Measurements from ENCODE around the gene RSBN1L.

The RSBN1L gene

GRCh38 chr7:77753173-77753572, 56.9 kb downstream of the RSBN1L start:
- no peak for DNase-seq
- Histone ChIP-seq H3K9ac (ENCODE audit: low read length) (no peak overlapping the region), H3K4me1 (ENCODE audit: control insufficient read depth, low read depth, low read length) (no peaks in the 10 kb centered on the region), H4K5ac (ENCODE audit: low read length) (no peak overlapping the region), H3K27me3 (ENCODE audit: insufficient read depth, low read length, poor library complexity) (no peaks in the 10 kb centered on the region), H3K79me1 (ENCODE audit: low read length) (no peaks in the 10 kb centered on the region), H3K18ac (ENCODE audit: low read length) (no peak overlapping the region), H2BK5ac (ENCODE audit: low read length) (no peak overlapping the region), H2BK120ac (ENCODE audit: low read depth, low read length) (no peak overlapping the region), H3K23ac (ENCODE audit: low read length) (no peak overlapping the region), H3K27ac (ENCODE audit: low read depth, low read length) (no peak overlapping the region), H3K4me3 (ENCODE audit: low read length) (no peak overlapping the region), H3K56ac (ENCODE audit: low read length) (no peak overlapping the region), H3K79me2 (ENCODE audit: control insufficient read depth, insufficient read depth, low read length) (peaks cover 1% of the 10 kb centered on the region), H4K8ac (ENCODE audit: low read depth, low read length) (no peak overlapping the region), H2BK15ac (replicated peaks; ENCODE audit: low read depth) (no peak overlapping the region), H3K4me2 (ENCODE audit: low read length) (no peak overlapping the region), H3K4ac (ENCODE audit: low read depth, low read length) (no peak overlapping the region), H2AK5ac (ENCODE audit: low read length) (no peak overlapping the region), H3K36me3 (ENCODE audit: control insufficient read depth, insufficient read depth, low read length) (no peaks in the 10 kb centered on the region)
- WGBS (ENCODE audit: extremely low coverage, insufficient coverage, low lambda C conversion rate), result no CpG with 5 or more reads among the region's 1 CpG

DNA sequence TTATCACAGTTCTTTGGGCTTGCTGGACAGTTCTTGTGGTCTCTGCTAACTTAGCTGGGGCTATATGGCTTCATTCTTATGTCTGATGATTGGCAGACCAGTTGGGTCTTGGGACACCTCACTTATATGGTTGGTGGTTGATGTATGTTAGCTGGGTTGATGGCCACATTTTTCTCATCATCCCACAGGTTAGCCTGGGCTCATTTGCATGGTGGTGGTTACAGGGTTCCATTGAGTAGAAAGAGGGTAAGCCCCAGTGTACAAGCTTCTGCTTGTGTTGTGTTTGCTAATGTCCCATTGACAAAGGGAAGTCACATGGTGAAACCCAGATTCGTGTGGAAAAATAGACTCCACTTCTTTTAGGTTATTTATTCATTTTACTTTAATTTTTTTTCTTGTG, 61.3 kb downstream of the RSBN1L start:
- H2BK120ac ChIP-seq (ENCODE audit: low read depth, low read length), result no peak overlapping the region
- H3K4me3 ChIP-seq (ENCODE audit: low read length), result no peak overlapping the region
- no peaks in the 10 kb centered on the region for H3K36me3 ChIP-seq (ENCODE audit: control insufficient read depth, insufficient read depth, low read length)
- no peak overlapping the region for H2BK15ac ChIP-seq (replicated peaks; ENCODE audit: low read depth)
- H2AK5ac ChIP-seq (ENCODE audit: low read length), result no peak overlapping the region
- no peaks in the 10 kb centered on the region for H3K27me3 ChIP-seq (ENCODE audit: insufficient read depth, low read length, poor library complexity)
- H2BK5ac ChIP-seq (ENCODE audit: low read length), result no peak overlapping the region
- no peak overlapping the region for H3K4ac ChIP-seq (ENCODE audit: low read depth, low read length)
- no CpG with 5 or more reads among the region's 1 CpG for WGBS (ENCODE audit: extremely low coverage, insufficient coverage, low lambda C conversion rate)
- no peak overlapping the region for H3K56ac ChIP-seq (ENCODE audit: low read length)
- no peak overlapping the region for H3K27ac ChIP-seq (ENCODE audit: low read depth, low read length)
- no peak overlapping the region for H3K9ac ChIP-seq (ENCODE audit: low read length)
- H3K79me1 ChIP-seq (ENCODE audit: low read length), result peaks cover 2% of the 10 kb centered on the region
- no peaks in the 10 kb centered on the region for H3K4me1 ChIP-seq (ENCODE audit: control insufficient read depth, low read depth, low read length)
- no peak overlapping the region for H3K18ac ChIP-seq (ENCODE audit: low read length)
- no peak overlapping the region for H3K4me2 ChIP-seq (ENCODE audit: low read length)
- no peak for DNase-seq
- H3K79me2 ChIP-seq (ENCODE audit: control insufficient read depth, insufficient read depth, low read length), result peaks cover 1% of the 10 kb centered on the region
- H4K5ac ChIP-seq (ENCODE audit: low read length), result no peak overlapping the region
- no peak overlapping the region for H3K23ac ChIP-seq (ENCODE audit: low read length)
- H4K8ac ChIP-seq (ENCODE audit: low read depth, low read length), result no peak overlapping the region

DNA sequence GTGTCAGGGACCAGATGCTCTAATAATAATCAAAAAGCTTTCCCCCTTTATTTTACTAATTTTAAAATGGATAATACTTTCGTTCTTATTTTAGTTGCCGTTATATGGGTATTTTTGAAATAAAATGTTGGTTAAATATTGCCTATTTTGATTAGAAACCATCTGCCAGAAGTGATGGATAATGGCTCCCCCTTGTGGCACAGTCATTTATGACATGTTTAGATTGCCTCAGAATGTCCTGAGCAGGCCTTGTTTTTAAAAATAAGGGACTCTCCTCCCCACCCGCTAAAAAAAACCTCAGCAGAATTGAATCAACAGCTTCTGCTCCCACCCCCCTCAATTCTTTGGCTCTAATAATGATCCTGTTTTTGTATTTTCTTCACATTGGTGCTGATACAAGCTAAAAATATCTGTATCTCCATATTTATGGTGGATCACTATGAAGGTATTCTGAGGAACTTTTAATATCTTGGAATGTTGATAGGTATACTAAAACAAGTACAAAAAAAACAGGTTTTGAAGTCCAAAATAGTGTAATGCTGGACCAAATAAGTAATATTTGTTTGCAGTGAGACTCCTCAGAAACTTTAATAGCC, 63.1 kb downstream of the RSBN1L start:
- Histone ChIP-seq H3K4ac (ENCODE audit: low read depth, low read length) (no peak overlapping the region), H3K36me3 (ENCODE audit: control insufficient read depth, insufficient read depth, low read length) (no peaks in the 10 kb centered on the region), H2BK5ac (ENCODE audit: low read length) (no peak overlapping the region), H3K4me3 (ENCODE audit: low read length) (no peak overlapping the region), H2AK5ac (ENCODE audit: low read length) (no peak overlapping the region), H4K5ac (ENCODE audit: low read length) (no peak overlapping the region), H3K27ac (ENCODE audit: low read depth, low read length) (no peak overlapping the region), H3K9ac (ENCODE audit: low read length) (no peak overlapping the region), H3K79me2 (ENCODE audit: control insufficient read depth, insufficient read depth, low read length) (peaks cover 9% of the 10 kb centered on the region), H3K23ac (ENCODE audit: low read length) (no peak overlapping the region), H3K18ac (ENCODE audit: low read length) (no peak overlapping the region), H2BK120ac (ENCODE audit: low read depth, low read length) (no peak overlapping the region), H3K4me1 (ENCODE audit: control insufficient read depth, low read depth, low read length) (no peaks in the 10 kb centered on the region), H3K79me1 (ENCODE audit: low read length) (peaks cover 5% of the 10 kb centered on the region), H3K27me3 (ENCODE audit: insufficient read depth, low read length, poor library complexity) (no peaks in the 10 kb centered on the region), H2BK15ac (replicated peaks; ENCODE audit: low read depth) (no peak overlapping the region), H3K4me2 (ENCODE audit: low read length) (no peak overlapping the region), H3K56ac (ENCODE audit: low read length) (no peak overlapping the region), H4K8ac (ENCODE audit: low read depth, low read length) (no peak overlapping the region)
- peak; percentile 68 for DNase-seq
- no CpG with 5 or more reads among the region's 3 CpGs for WGBS (ENCODE audit: extremely low coverage, insufficient coverage, low lambda C conversion rate)

DNA sequence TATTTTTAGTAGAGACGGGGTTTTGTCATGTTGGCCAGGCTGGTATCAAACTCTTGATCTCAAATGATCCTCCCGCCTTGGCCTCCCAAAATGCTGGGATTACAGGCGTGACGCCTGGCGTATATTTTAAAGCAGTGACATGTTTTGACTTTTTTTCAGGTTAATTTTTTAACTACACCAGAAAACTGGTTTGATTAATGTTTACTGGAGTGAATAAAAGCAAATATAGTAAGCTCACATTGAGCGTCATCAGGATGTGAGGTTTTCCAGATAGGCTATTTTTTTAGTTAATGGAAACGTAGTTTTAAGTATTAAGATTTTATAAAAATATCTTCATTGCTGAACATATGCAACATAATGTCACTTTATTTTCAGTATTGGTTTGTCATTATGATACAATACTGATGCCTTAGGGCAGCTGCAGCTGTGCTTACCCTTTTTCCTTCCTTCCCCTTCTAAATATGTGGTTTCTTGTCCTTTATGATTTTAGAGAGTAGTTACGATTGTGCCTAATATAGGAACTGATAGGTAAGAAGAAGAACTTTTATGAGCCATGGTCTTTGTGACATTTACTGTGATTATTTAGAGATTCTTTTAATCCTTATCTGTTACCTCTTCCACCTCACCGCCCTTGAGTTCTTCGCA, 64.7 kb downstream of the RSBN1L start:
- Histone ChIP-seq H2AK5ac (ENCODE audit: low read length) (no peak overlapping the region), H3K27ac (ENCODE audit: low read depth, low read length) (no peak overlapping the region), H3K27me3 (ENCODE audit: insufficient read depth, low read length, poor library complexity) (no peaks in the 10 kb centered on the region), H3K4ac (ENCODE audit: low read depth, low read length) (no peak overlapping the region), H2BK5ac (ENCODE audit: low read length) (no peak overlapping the region), H3K4me3 (ENCODE audit: low read length) (no peak overlapping the region), H3K4me2 (ENCODE audit: low read length) (no peak overlapping the region), H3K18ac (ENCODE audit: low read length) (no peak overlapping the region), H2BK120ac (ENCODE audit: low read depth, low read length) (no peak overlapping the region), H3K9ac (ENCODE audit: low read length) (no peak overlapping the region), H3K56ac (ENCODE audit: low read length) (no peak overlapping the region), H3K4me1 (ENCODE audit: control insufficient read depth, low read depth, low read length) (no peaks in the 10 kb centered on the region), H3K23ac (ENCODE audit: low read length) (no peak overlapping the region), H3K79me1 (ENCODE audit: low read length) (peaks cover 5% of the 10 kb centered on the region), H3K36me3 (ENCODE audit: control insufficient read depth, insufficient read depth, low read length) (no peaks in the 10 kb centered on the region), H2BK15ac (replicated peaks; ENCODE audit: low read depth) (no peak overlapping the region), H4K8ac (ENCODE audit: low read depth, low read length) (no peak overlapping the region), H4K5ac (ENCODE audit: low read length) (no peak overlapping the region), H3K79me2 (ENCODE audit: control insufficient read depth, insufficient read depth, low read length) (peaks cover 9% of the 10 kb centered on the region)
- no peak for DNase-seq
- WGBS (ENCODE audit: extremely low coverage, insufficient coverage, low lambda C conversion rate), result 100% methylated on average over 1 of the region's 10 CpGs

DNA sequence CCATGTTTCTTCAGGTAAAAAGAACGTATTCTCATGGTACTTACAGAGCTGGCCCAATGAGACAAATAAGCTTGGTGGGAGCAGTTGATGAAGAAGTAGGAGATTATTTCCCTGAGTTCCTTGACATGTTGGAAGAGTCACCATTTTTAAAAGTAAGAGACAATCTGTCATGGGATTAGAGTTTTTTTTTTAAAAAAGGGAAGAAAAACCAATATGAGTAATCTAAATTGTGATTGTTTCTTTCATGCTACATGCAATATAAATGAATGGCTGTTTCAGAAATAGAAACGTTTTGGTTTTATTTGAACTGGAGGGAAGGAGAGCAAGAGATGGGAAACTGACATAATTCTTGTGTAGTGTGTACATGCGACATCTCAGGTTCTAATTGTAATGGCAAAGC, 69.2 kb downstream of the RSBN1L start:
- H3K79me1 ChIP-seq (ENCODE audit: low read length), result peaks cover 3% of the 10 kb centered on the region
- no peak overlapping the region for H2BK120ac ChIP-seq (ENCODE audit: low read depth, low read length)
- H3K4me1 ChIP-seq (ENCODE audit: control insufficient read depth, low read depth, low read length), result no peaks in the 10 kb centered on the region
- no peak overlapping the region for H4K5ac ChIP-seq (ENCODE audit: low read length)
- no peak overlapping the region for H4K8ac ChIP-seq (ENCODE audit: low read depth, low read length)
- no peaks in the 10 kb centered on the region for H3K27me3 ChIP-seq (ENCODE audit: insufficient read depth, low read length, poor library complexity)
- H3K27ac ChIP-seq (ENCODE audit: low read depth, low read length), result no peak overlapping the region
- H2BK15ac ChIP-seq (replicated peaks; ENCODE audit: low read depth), result no peak overlapping the region
- no peak overlapping the region for H3K18ac ChIP-seq (ENCODE audit: low read length)
- WGBS (ENCODE audit: extremely low coverage, insufficient coverage, low lambda C conversion rate), result no CpG with 5 or more reads among the region's 3 CpGs
- no peak overlapping the region for H3K4me2 ChIP-seq (ENCODE audit: low read length)
- H3K36me3 ChIP-seq (ENCODE audit: control insufficient read depth, insufficient read depth, low read length), result no peaks in the 10 kb centered on the region
- H3K56ac ChIP-seq (ENCODE audit: low read length), result no peak overlapping the region
- DNase-seq, result no peak
- no peak overlapping the region for H3K9ac ChIP-seq (ENCODE audit: low read length)
- H3K79me2 ChIP-seq (ENCODE audit: control insufficient read depth, insufficient read depth, low read length), result peaks cover 7% of the 10 kb centered on the region
- no peak overlapping the region for H2AK5ac ChIP-seq (ENCODE audit: low read length)
- no peak overlapping the region for H3K23ac ChIP-seq (ENCODE audit: low read length)
- H2BK5ac ChIP-seq (ENCODE audit: low read length), result no peak overlapping the region
- no peak overlapping the region for H3K4ac ChIP-seq (ENCODE audit: low read depth, low read length)
- no peak overlapping the region for H3K4me3 ChIP-seq (ENCODE audit: low read length)
